GM18505 (cell line): ENCODE data around the gene CEP250.
"Not testable (repeated sequence)": the region's sequence is repeated elsewhere in the genome, so short reads cannot be mapped to it uniquely, and the experiment has no call there.

Experiments
- ATAC-seq: cut with Tn5 transposase; IDR thresholded peaks from one replicate; pipeline ENCODE4 v1.9.1; 2021; ENCODE audit not compliant: unreplicated experiment
- POLR2A ChIP-seq: IDR thresholded peaks from 4 replicates; pipeline ENCODE4 v1.6.1; 2011; ENCODE audit warnings: borderline replicate concordance; ENCODE audit not compliant: insufficient read depth, insufficient read length; ENCODE audit errors: extremely low read depth

Gene CEP250

GRCh38 chr20:35511814-35512420 lies 56.5 kb downstream of the CEP250 start:
- no peak for TF ChIP-seq POLR2A
- ATAC-seq: no peak

- no peak for ATAC-seq
- TF ChIP-seq POLR2A: no peak
Measured at GRCh38 chr20:35514371-35514932, 59.1 kb downstream of the CEP250 start.

GRCh38 chr20:35515341-35515740 lies 59.9 kb downstream of the CEP250 start:
- TF ChIP-seq POLR2A: no peak
- ATAC-seq: no peak

- TF ChIP-seq POLR2A: no peak
- ATAC-seq: no peak
Measured at GRCh38 chr20:35515949-35516645, 60.7 kb downstream of the CEP250 start.

- no peak for ATAC-seq
- no peak for TF ChIP-seq POLR2A
Measured at GRCh38 chr20:35517125-35517524, 61.7 kb downstream of the CEP250 start.

GRCh38 chr20:35517767-35518166 lies 62.4 kb downstream of the CEP250 start:
- ATAC-seq: not testable (repeated sequence)

GRCh38 chr20:35518955-35519354 lies 63.6 kb downstream of the CEP250 start:
- no peak for ATAC-seq
- no peak for TF ChIP-seq POLR2A

GRCh38 chr20:35523298-35523888 lies 68.0 kb downstream of the CEP250 start:
- TF ChIP-seq POLR2A: no peak
- no peak for ATAC-seq

GRCh38 chr20:35525639-35526038 lies 70.2 kb downstream of the CEP250 start:
- ATAC-seq: no peak
- TF ChIP-seq POLR2A: no peak

- no peak for TF ChIP-seq POLR2A
- ATAC-seq: no peak
Measured at GRCh38 chr20:35527122-35527769, 71.8 kb downstream of the CEP250 start.

- no peak for ATAC-seq
- no peak for TF ChIP-seq POLR2A
Measured at GRCh38 chr20:35529552-35529951, 74.2 kb downstream of the CEP250 start, which contains the start of gene C20orf173. TSS of gene C20orf173 (minus strand) at chr20:35529652. CDS start at chr20:35529373, 279 bp downstream.

GRCh38 chr20:35539756-35540212 lies 84.4 kb downstream of the CEP250 start:
- TF ChIP-seq POLR2A: peak; percentile 55
- no peak for ATAC-seq

GRCh38 chr20:35541118-35541782 lies 85.9 kb downstream of the CEP250 start:
- no peak for ATAC-seq
- no peak for TF ChIP-seq POLR2A
